Lower leg skin (tissue), 3 donors: ENCODE results near the gene BICDL2.

Experiments used
- CTCF ChIP-seq, 3 donors: fragments of 450-650 bp; IDR thresholded peaks; one replicate each; pipeline ENCODE4 v1.5.1; 2016; ENCODE audit warnings: antibody characterized with exemption in 3 of 3, mild to moderate bottlenecking in 3 of 3, moderate library complexity in 2 of 3
- POLR2A ChIP-seq, 2 donors: fragments of 450-650 bp; IDR thresholded peaks; one replicate each; pipeline ENCODE4 v1.6.1; 2016 to 2017; ENCODE audit warnings: antibody characterized with exemption in 2 of 2, mild to moderate bottlenecking in 1 of 2, moderate library complexity in 1 of 2

GRCh38 chr16:3057181-3058138, 20.7 kb upstream of the BICDL2 start:
- TF ChIP-seq CTCF (IDR thresholded peaks at IDR 0.05) (no peak), POLR2A (IDR thresholded peaks at IDR 0.05) (no peak)
